Astrocyte (in vitro differentiated cells and primary cell): ENCODE results near the gene TRABD2A. TPM values are rescaled to one million over a fixed set of nuclear protein-coding genes. Genes with fewer than 3 reads are reported as not detected.
A peak's percentile ranks its signal among the peaks of the same experiment; 100 is the strongest.

ENCODE experiments used
- DNase-seq: peaks from one replicate; pipeline ENCODE4 v3.0.0-alpha.2; 2010; ENCODE audit warnings: low read depth
- FAIRE-seq: peaks from 2 replicates; lab custom pipeline; 2011; peaks lifted over from hg19 to GRCh38; lab: Jason Lieb, UNC
- H2AFZ ChIP-seq: 2 replicates; pipeline ENCODE4 v1.6.0; 2012; ENCODE audit warnings: low read depth, low read length, inconsistent platforms
- H3K27ac ChIP-seq: 2 replicates; pipeline ENCODE4 v1.5.1; 2011; ENCODE audit warnings: low read depth, low read length, inconsistent platforms
- H3K27me3 ChIP-seq: 2 replicates; pipeline ENCODE4 v1.6.0; 2011; ENCODE audit warnings: low read length, inconsistent platforms; ENCODE audit not compliant: insufficient read depth
- H3K36me3 ChIP-seq: 2 replicates; pipeline ENCODE4 v1.5.1; 2011; ENCODE audit warnings: low read length, inconsistent platforms; ENCODE audit not compliant: insufficient read depth
- H3K4me1 ChIP-seq: 2 replicates; pipeline ENCODE4 v1.5.1; 2011; ENCODE audit warnings: low read length, inconsistent platforms; ENCODE audit not compliant: insufficient read depth
- H3K4me2 ChIP-seq: 2 replicates; pipeline ENCODE4 v1.6.0; 2012; ENCODE audit warnings: low read length, inconsistent platforms
- H3K4me3 ChIP-seq: 2 replicates; pipeline ENCODE4 v1.5.1; 2011; ENCODE audit warnings: low read depth, mild to moderate bottlenecking, low read length, inconsistent platforms; ENCODE audit not compliant: insufficient read depth
- H3K79me2 ChIP-seq: 2 replicates; pipeline ENCODE4 v1.6.0; 2012; ENCODE audit warnings: mild to moderate bottlenecking, low read length, inconsistent platforms; ENCODE audit not compliant: insufficient read depth
- H3K9ac ChIP-seq: 2 replicates; pipeline ENCODE4 v1.6.0; 2012; ENCODE audit warnings: mild to moderate bottlenecking, low read length, inconsistent platforms
- H3K9me3 ChIP-seq: 2 replicates; pipeline ENCODE4 v1.5.1; 2012; ENCODE audit warnings: low read depth, mild to moderate bottlenecking, low read length, inconsistent platforms; ENCODE audit not compliant: insufficient read depth
- H4K20me1 ChIP-seq: 2 replicates; pipeline ENCODE4 v1.6.0; 2012; ENCODE audit warnings: low read length, inconsistent platforms; ENCODE audit not compliant: insufficient read depth
- H3K27ac Mint-ChIP-seq: one replicate; pipeline ENCODE4 v1.8.0; 2021; ENCODE audit warnings: mild to moderate bottlenecking, mixed read lengths; ENCODE audit not compliant: unreplicated experiment
- H3K27me3 Mint-ChIP-seq: one replicate; pipeline ENCODE4 v1.8.0; 2021; ENCODE audit warnings: low read depth, mixed read lengths; ENCODE audit not compliant: unreplicated experiment
- H3K36me3 Mint-ChIP-seq: one replicate; pipeline ENCODE4 v1.8.0; 2021; ENCODE audit warnings: low read depth, mixed read lengths; ENCODE audit not compliant: unreplicated experiment
- H3K4me1 Mint-ChIP-seq: one replicate; pipeline ENCODE4 v1.8.0; 2021; ENCODE audit warnings: low read depth, mixed read lengths; ENCODE audit not compliant: unreplicated experiment
- H3K4me3 Mint-ChIP-seq: one replicate; pipeline ENCODE4 v1.8.0; 2021; ENCODE audit warnings: mild to moderate bottlenecking, moderate library complexity, mixed read lengths; ENCODE audit not compliant: unreplicated experiment
- H3K9me3 Mint-ChIP-seq: one replicate; pipeline ENCODE4 v1.8.0; 2021; ENCODE audit warnings: mild to moderate bottlenecking, mixed read lengths; ENCODE audit not compliant: unreplicated experiment
- EZH2 ChIP-seq: IDR thresholded peaks from 2 replicates; pipeline ENCODE4 v1.6.1; 2012; ENCODE audit warnings: mild to moderate bottlenecking, low read length, inconsistent platforms; ENCODE audit not compliant: insufficient read depth
- total RNA-seq: library from RNA; stranded (reverse); gene quantifications from 2 replicates; pipeline ENCODE4 v1.2.1, GENCODE V29; 2021
- TF ChIP-seq, protein P1 (sequence below): IDR thresholded peaks from 2 replicates; pipeline ENCODE4 v1.5.1; 2011; ENCODE audit warnings: low read depth, mild to moderate bottlenecking, inconsistent platforms, low read length, moderate library complexity; ENCODE audit not compliant: insufficient read depth

Gene TRABD2A
- total RNA-seq, 1 donor from 2014 or later = 2.6 TPM

DNA sequence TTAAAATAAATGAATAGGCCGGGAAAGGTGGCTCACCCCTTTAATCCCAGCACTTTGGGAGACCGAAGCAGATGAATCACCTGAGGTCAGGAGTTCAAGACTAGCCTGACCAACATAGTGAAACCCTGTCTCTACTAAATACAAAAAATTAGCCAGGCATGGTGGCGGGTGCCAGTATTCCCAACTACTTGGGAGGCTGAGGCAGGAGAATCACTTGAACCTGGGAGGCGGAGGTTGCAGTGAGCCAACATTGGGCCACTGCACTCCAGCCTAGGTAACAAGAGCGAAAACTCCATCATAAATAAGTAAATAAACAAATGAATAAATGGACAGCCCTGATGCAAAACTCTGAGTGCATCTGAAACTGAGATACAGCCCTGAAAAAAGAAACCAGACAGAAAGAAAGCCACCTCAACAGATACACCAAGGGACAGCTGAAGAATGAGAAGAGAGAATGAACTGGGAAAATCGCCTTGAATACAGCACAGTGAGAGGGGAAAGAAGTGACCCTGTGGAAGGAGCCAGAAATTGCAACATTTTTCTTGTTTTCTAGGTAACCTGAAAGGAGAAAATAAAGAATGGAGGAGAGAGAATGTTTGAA, 64.4 kb downstream of the TRABD2A start:
- DNase-seq (no peak), FAIRE-seq (no peak)
- Histone ChIP-seq H3K9ac (no peak overlapping the region), H3K9me3 (no peaks in the 10 kb centered on the region), H3K79me2 (no peaks in the 10 kb centered on the region), H3K27me3 (no peaks in the 10 kb centered on the region), H4K20me1 (no peaks in the 10 kb centered on the region), H3K36me3 (no peaks in the 10 kb centered on the region), H3K4me2 (no peak overlapping the region), H3K4me3 (no peak overlapping the region), H3K4me1 (no peaks in the 10 kb centered on the region), H2AFZ (no peak overlapping the region), H3K27ac (no peak overlapping the region)
- H3K4me3 Mint-ChIP-seq = no peak overlapping the region
- H3K4me1 Mint-ChIP-seq = peaks cover 4% of the 10 kb centered on the region
- peaks cover 3% of the 10 kb centered on the region for H3K9me3 Mint-ChIP-seq
- no peaks in the 10 kb centered on the region for H3K27me3 Mint-ChIP-seq
- peaks cover 2% of the 10 kb centered on the region for H3K36me3 Mint-ChIP-seq
- H3K27ac Mint-ChIP-seq = no peak overlapping the region
- TF ChIP-seq EZH2 = no peak
- TF ChIP-seq, protein P1, sequence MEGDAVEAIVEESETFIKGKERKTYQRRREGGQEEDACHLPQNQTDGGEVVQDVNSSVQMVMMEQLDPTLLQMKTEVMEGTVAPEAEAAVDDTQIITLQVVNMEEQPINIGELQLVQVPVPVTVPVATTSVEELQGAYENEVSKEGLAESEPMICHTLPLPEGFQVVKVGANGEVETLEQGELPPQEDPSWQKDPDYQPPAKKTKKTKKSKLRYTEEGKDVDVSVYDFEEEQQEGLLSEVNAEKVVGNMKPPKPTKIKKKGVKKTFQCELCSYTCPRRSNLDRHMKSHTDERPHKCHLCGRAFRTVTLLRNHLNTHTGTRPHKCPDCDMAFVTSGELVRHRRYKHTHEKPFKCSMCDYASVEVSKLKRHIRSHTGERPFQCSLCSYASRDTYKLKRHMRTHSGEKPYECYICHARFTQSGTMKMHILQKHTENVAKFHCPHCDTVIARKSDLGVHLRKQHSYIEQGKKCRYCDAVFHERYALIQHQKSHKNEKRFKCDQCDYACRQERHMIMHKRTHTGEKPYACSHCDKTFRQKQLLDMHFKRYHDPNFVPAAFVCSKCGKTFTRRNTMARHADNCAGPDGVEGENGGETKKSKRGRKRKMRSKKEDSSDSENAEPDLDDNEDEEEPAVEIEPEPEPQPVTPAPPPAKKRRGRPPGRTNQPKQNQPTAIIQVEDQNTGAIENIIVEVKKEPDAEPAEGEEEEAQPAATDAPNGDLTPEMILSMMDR = no peak

DNA sequence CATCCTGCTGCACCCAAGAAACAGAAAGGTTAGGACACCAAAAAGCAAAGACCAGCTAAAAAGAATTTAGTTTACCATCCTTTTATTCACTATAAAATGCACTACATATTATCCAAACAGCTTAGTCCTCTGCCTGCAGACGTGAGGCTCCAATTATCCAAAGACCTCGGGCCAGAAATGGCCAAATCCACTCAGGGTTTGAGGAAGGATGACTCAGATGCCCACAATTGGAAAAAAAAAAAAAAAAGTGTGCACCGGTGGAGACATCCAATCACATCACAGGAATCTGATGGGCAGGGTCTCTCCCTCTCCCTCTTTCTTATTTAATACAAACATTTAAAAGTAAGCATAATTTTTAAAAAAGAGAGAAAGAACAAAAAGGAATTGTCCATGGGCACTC, 65.7 kb downstream of the TRABD2A start:
- H3K36me3 ChIP-seq = no peaks in the 10 kb centered on the region
- no peaks in the 10 kb centered on the region for H3K27me3 ChIP-seq
- TF ChIP-seq, protein P1 = no peak
- no peak for TF ChIP-seq EZH2
- Mint-ChIP-seq H3K27me3 (no peaks in the 10 kb centered on the region), H3K36me3 (peaks cover 2% of the 10 kb centered on the region), H3K4me1 (peaks cover 4% of the 10 kb centered on the region), H3K9me3 (peaks cover 3% of the 10 kb centered on the region), H3K4me3 (no peak overlapping the region), H3K27ac (no peak overlapping the region)
- H3K4me3 ChIP-seq = no peak overlapping the region
- H3K4me2 ChIP-seq = no peak overlapping the region
- no peak overlapping the region for H3K9ac ChIP-seq
- no peaks in the 10 kb centered on the region for H3K4me1 ChIP-seq
- DNase-seq = peak; percentile 39
- H3K27ac ChIP-seq = no peak overlapping the region
- H3K9me3 ChIP-seq = no peaks in the 10 kb centered on the region
- no peak overlapping the region for H2AFZ ChIP-seq
- FAIRE-seq = no peak
- no peaks in the 10 kb centered on the region for H3K79me2 ChIP-seq
- no peaks in the 10 kb centered on the region for H4K20me1 ChIP-seq

DNA sequence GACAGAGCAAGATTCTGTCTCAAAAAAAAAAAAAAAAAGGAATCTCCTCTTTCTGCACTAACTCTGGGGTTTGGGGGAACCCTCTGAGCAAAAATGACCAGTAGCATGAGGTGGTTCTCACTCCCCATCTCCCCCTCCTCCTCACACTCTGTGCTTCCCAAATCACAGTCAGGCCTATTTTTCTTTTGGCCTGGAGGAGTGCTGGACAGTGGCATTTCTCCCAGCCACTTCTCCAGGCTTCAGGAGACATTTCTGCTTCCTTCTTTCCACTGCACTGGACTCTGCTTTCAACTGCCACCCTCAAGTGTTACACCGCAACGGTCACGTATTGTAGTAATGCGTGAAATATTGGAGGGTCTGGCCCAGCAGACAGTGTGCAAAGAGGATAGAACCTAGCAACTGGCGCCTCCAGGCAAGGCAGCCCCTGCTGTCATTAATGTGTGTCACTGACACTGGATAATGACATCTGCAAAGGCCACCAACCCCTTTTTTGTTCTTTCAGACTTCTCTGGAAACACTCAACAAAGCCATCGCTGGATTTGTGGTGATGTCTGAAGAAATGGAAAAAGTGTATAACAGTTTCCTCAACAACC, 68.9 kb downstream of the TRABD2A start:
- Histone ChIP-seq H4K20me1 (no peaks in the 10 kb centered on the region), H3K27ac (no peak overlapping the region), H3K27me3 (no peaks in the 10 kb centered on the region), H3K36me3 (no peaks in the 10 kb centered on the region), H3K4me2 (no peak overlapping the region), H3K9me3 (no peaks in the 10 kb centered on the region), H3K79me2 (no peaks in the 10 kb centered on the region), H3K4me1 (peaks cover 10% of the 10 kb centered on the region), H3K4me3 (no peak overlapping the region), H3K9ac (no peak overlapping the region), H2AFZ (no peak overlapping the region)
- H3K27me3 Mint-ChIP-seq = no peaks in the 10 kb centered on the region
- DNase-seq (no peak), FAIRE-seq (no peak)
- H3K4me3 Mint-ChIP-seq = no peak overlapping the region
- H3K4me1 Mint-ChIP-seq = peaks cover 13% of the 10 kb centered on the region
- H3K36me3 Mint-ChIP-seq = peaks cover 2% of the 10 kb centered on the region
- peaks cover 3% of the 10 kb centered on the region for H3K9me3 Mint-ChIP-seq
- no peak overlapping the region for H3K27ac Mint-ChIP-seq
- TF ChIP-seq, protein P1 = no peak
- TF ChIP-seq EZH2 = no peak
